CD4-positive, alpha-beta T cell (primary cell): Measurements from ENCODE around the gene GLO1. TPM values are rescaled to one million over a fixed set of nuclear protein-coding genes. Genes with fewer than 3 reads are reported as not detected.
A peak's percentile ranks its signal among the peaks of the same experiment; 100 is the strongest.

ENCODE experiments used
- ATAC-seq: fragments of 200-7000 bp; cut with Tn5 transposase; one replicate; pipeline ENCODE4 v1.10.0; 2022; ENCODE audit warnings: mild to moderate bottlenecking; ENCODE audit not compliant: poor library complexity
- CTCF ChIA-PET: fragments of 350-600 bp; sonication (Branson Sonifier 250); formaldehyde crosslinking; loops from one replicate; lab custom pipeline; 2021; ENCODE audit warnings: antibody characterized with exemption, inconsistent platforms; lab: Charles Lee
- POLR2A ChIA-PET: fragments of 350-600 bp; sonication (Branson Sonifier 250); formaldehyde crosslinking; loops from one replicate; lab custom pipeline; 2021; ENCODE audit warnings: antibody characterized with exemption, inconsistent platforms; lab: Charles Lee
- DNase-seq, 14 experiments: peaks; one replicate each; pipeline ENCODE4 v3.0.0-alpha.2; 2013 to 2020; ENCODE audit warnings: mixed read lengths in 2 of 14
- H3K27ac ChIP-seq, 2 donors: one replicate each; pipeline versions ENCODE4 v1.5.1 to v1.7.0; 2013; ENCODE audit warnings: low read length in 2 of 2, low read depth in 1 of 2, mild to moderate bottlenecking in 1 of 2
- H3K27me3 ChIP-seq, 2 experiments: 1 replicate in 1 of 2; 2 replicates in 1 of 2; pipeline versions ENCODE4 v1.6.1 to v1.7.0; 2013; ENCODE audit warnings: low read length in 2 of 2, control low read depth in 1 of 2, mild to moderate bottlenecking in 1 of 2, moderate library complexity in 1 of 2; ENCODE audit not compliant: insufficient read depth in 2 of 2, control insufficient read depth in 1 of 2
- H3K36me3 ChIP-seq: one replicate; pipeline ENCODE4 v1.6.1; 2013; ENCODE audit warnings: low read length, control low read depth; ENCODE audit not compliant: insufficient read depth
- H3K4me1 ChIP-seq: one replicate; pipeline ENCODE4 v1.6.1; 2013; ENCODE audit warnings: low read length, control low read depth; ENCODE audit not compliant: insufficient read depth
- H3K4me3 ChIP-seq: one replicate; pipeline ENCODE4 v1.5.1; 2013; ENCODE audit warnings: mild to moderate bottlenecking, low read length, moderate library complexity
- H3K9me3 ChIP-seq, 2 experiments: 1 replicate in 1 of 2; 2 replicates in 1 of 2; pipeline versions ENCODE4 v1.6.1 to v1.7.0; 2013; ENCODE audit warnings: low read length in 2 of 2, mild to moderate bottlenecking in 2 of 2, control low read depth in 1 of 2, moderate library complexity in 1 of 2; ENCODE audit not compliant: control insufficient read depth in 1 of 2, insufficient read depth in 1 of 2
- H3K27ac Mint-ChIP-seq: one replicate; pipeline ENCODE4 v1.8.0; 2020; ENCODE audit warnings: mixed read lengths
- H3K27me3 Mint-ChIP-seq: one replicate; pipeline ENCODE4 v1.8.0; 2021; ENCODE audit warnings: mixed read lengths
- H3K36me3 Mint-ChIP-seq: one replicate; pipeline ENCODE4 v1.8.0; 2021; ENCODE audit warnings: low read depth, mixed read lengths
- H3K4me1 Mint-ChIP-seq: one replicate; pipeline ENCODE4 v1.8.0; 2021; ENCODE audit warnings: low read depth, mixed read lengths
- H3K4me3 Mint-ChIP-seq: one replicate; pipeline ENCODE4 v1.8.0; 2020; ENCODE audit warnings: mild to moderate bottlenecking, mixed read lengths
- H3K9me3 Mint-ChIP-seq: one replicate; pipeline ENCODE4 v1.8.0; 2020; ENCODE audit warnings: mixed read lengths
- CTCF ChIP-seq: fragments of 200-600 bp; IDR thresholded peaks from one replicate; pipeline ENCODE4 v1.8.0; 2022; ENCODE audit warnings: antibody characterized with exemption, mild to moderate bottlenecking
- intact Hi-C, 2 experiments: fragments of 100-400 bp; cut with DNase I in 1 of 2; cut with micrococcal nuclease in 1 of 2; formaldehyde crosslinking; loops; one replicate each; pipeline versions ENCODE4 v1.15.1 to v1.9.0; 2023 to 2025; cut with DNase I, micrococcal nuclease
- total RNA-seq, 174 experiments: library from RNA in 2 of 174; stranded (reverse) in 2 of 174; gene quantifications; one replicate each; pipeline ENCODE4 v1.2.3 and lab custom pipeline; 2021 to 2026

The GLO1 gene
- total RNA-seq, 2 experiments from 2014 or later, result 24.1 to 26.2 TPM

- Mint-ChIP-seq H3K4me3 (no peak overlapping the region), H3K27ac (peak overlapping the region; percentile 28), H3K36me3 (no peaks in the 10 kb centered on the region), H3K27me3 (peaks cover 42% of the 10 kb centered on the region), H3K9me3 (no peaks in the 10 kb centered on the region), H3K4me1 (peaks cover 15% of the 10 kb centered on the region)
- intact Hi-C loops, result no loop called here
- Histone ChIP-seq H3K4me1 (peaks cover 19% of the 10 kb centered on the region), H3K27ac (no peak overlapping the region), H3K4me3 (no peak overlapping the region), H3K27me3 (peaks cover 11 to 18% of the 10 kb centered on the region in 2 experiments), H3K9me3 (no peaks in the 10 kb centered on the region), H3K36me3 (no peaks in the 10 kb centered on the region)
- DNase-seq, result peak in 12 of 14 experiments; percentile 5 to 79 (median 31)
- POLR2A ChIA-PET, result interaction anchor here (1.2 to 2.0 kb wide), 4 partner anchors 8 to 74 kb away, joined by 3 to 20 read pairs (median 6); partner anchors contain the start of genes BTBD9 and GLO1
- ATAC-seq, result peak; percentile 80
- CTCF ChIA-PET, result interaction anchor here (1.0 kb wide), 1 partner anchor 10 kb away, joined by 3 read pairs; no protein-coding TSS in a partner anchor
- no peak for TF ChIP-seq CTCF
These were observed 10.9 kb upstream of the GLO1 start for GRCh38 chr6:38713812-38714211.

DNA sequence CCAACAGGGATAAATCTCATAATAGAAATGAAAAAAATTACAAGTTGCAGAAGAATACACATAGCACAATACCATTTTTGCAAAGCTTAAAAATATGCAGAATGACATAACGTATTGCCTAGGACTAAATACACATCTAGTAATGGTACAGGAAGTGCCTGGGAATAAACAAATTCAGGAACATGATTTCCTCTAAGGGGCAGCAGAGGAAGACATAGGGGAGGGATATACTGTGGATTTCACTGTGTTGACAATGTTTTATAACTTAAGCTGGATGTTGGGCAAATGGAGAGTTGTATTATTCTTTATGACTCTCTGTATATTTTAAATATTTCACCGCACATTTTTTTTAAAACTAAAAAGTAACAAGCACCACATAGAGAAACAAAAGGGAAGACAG lies 5.6 kb upstream of the GLO1 start:
- H3K27ac Mint-ChIP-seq, result no peak overlapping the region
- Histone ChIP-seq H3K9me3 (no peaks in the 10 kb centered on the region), H3K4me1 (no peaks in the 10 kb centered on the region), H3K27me3 (no peaks in the 10 kb centered on the region), H3K4me3 (no peak overlapping the region), H3K27ac (no peak overlapping the region), H3K36me3 (no peaks in the 10 kb centered on the region)
- ATAC-seq, result no peak
- no peak for DNase-seq
- intact Hi-C loops, result loop anchor here in 1 of 2 experiments (10.0 kb wide), 1 partner anchor 1016 kb away; the partner anchor contains the start of gene KIF6
- ChIA-PET POLR2A (no interaction called here), CTCF (no interaction called here)
- H3K27me3 Mint-ChIP-seq, result peaks cover 26% of the 10 kb centered on the region
- peaks cover under 1% of the 10 kb centered on the region for H3K4me1 Mint-ChIP-seq
- H3K4me3 Mint-ChIP-seq, result no peak overlapping the region
- no peak for TF ChIP-seq CTCF
- H3K36me3 Mint-ChIP-seq, result no peaks in the 10 kb centered on the region
- H3K9me3 Mint-ChIP-seq, result no peaks in the 10 kb centered on the region

DNA sequence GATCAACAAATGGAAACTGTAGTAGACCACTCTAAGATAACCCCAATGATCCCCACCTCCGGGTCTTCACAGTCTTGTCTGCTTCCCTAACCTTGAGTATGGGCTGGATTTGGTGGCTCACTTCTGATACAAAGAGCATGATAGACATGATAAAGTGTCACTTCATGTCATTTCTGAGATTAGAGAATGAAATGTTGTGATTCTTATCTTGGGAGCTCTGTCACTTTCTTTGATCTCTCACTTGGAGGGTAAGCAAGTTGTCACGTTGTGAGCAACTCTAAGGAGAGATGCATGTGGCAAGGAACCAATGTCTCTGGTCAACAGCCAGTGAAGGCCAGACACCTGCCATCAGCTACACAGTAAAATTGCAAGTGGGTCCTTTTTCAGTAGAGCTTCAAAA lies 3.0 kb upstream of the GLO1 start:
- Mint-ChIP-seq H3K4me1 (peaks cover 15% of the 10 kb centered on the region), H3K4me3 (no peak overlapping the region), H3K27me3 (peaks cover 25% of the 10 kb centered on the region), H3K27ac (no peak overlapping the region), H3K9me3 (peaks cover 3% of the 10 kb centered on the region), H3K36me3 (peaks cover 19% of the 10 kb centered on the region)
- peaks cover 9% of the 10 kb centered on the region for H3K4me1 ChIP-seq
- no peak for ATAC-seq
- no peaks in the 10 kb centered on the region for H3K36me3 ChIP-seq
- no peaks in the 10 kb centered on the region for H3K27me3 ChIP-seq
- DNase-seq, result no peak
- intact Hi-C loops, result loop anchor here in 1 of 2 experiments (10.0 kb wide), 1 partner anchor 1019 kb away; the partner anchor contains the start of gene KIF6
- peaks cover 0 to 6% of the 10 kb centered on the region in 2 experiments for H3K9me3 ChIP-seq
- ChIA-PET POLR2A (interaction anchor here (0.8 kb wide), 1 partner anchor 8 kb away, joined by 3 read pairs; no protein-coding TSS in a partner anchor), CTCF (interaction anchor here (0.8 kb wide), 1 partner anchor 18 kb away, joined by 3 read pairs; no protein-coding TSS in a partner anchor)
- no peak overlapping the region for H3K27ac ChIP-seq
- TF ChIP-seq CTCF, result no peak
- H3K4me3 ChIP-seq, result no peak overlapping the region
